ENCODE measurements around the gene IL22RA2.
A peak's percentile ranks its signal among the peaks of the same experiment; 100 is the strongest.
"Not testable (repeated sequence)": the region's sequence is repeated elsewhere in the genome, so short reads cannot be mapped to it uniquely, and the experiment has no call there.

Gene IL22RA2

DNA sequence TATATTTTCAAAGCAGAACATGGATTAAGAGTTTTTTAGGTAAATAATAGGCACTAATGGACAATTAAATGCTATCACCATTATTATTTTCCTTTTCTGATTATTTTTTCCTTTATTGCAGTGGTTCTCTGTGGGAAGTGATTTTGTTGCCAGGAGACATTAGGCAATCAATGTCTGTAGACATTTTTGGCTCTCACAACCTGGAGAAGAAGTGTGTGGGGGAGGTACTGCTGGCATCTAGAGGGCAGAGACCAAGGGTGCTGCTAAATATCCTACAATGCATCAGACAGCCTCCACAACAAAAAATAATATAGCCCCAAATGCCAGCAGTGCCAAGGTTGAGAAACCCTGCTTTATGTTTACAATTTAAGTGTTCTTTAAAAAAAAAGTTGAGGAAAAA is 37.5 kb upstream of the IL22RA2 start:
- H3K4me3 ChIP-seq (ENCODE audit: low read depth, low read length), result no peak overlapping the region
- no peak for TF ChIP-seq CTCF (IDR thresholded peaks at IDR 0.05; ENCODE audit: borderline replicate concordance, insufficient read depth, low read depth, low read length)

DNA sequence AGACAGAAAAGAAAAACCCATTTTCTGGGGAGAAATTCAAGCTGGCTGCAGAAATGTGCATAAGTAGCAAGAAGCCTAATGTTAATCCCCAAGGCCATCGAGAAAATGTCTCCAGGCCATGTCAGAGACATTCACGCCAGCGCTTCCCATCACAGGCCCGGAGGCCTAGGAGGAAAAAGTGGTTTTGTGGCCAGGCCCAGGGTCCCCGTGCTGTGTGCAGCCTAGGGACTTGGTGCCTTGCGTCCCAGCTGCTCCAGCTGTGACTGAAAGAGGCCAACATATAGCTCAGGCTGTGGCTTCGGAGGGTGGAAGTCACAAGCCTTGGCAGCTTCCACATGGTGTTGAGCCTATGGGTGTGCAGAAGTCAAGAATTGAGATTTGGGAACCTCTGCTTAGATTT is 34.8 kb upstream of the IL22RA2 start:
- no peak overlapping the region for H3K4me3 ChIP-seq (ENCODE audit: low read depth, low read length)

GRCh38 chr6:137207457-137207856 is 34.0 kb upstream of the IL22RA2 start:
- H3K4me3 ChIP-seq (ENCODE audit: low read depth, low read length), result not testable (repeated sequence)

More for the DNA sequence above, 34.8 kb upstream of the IL22RA2 start:
- no peak for TF ChIP-seq CTCF (IDR thresholded peaks at IDR 0.05; ENCODE audit: borderline replicate concordance, insufficient read depth, low read depth, low read length)

DNA sequence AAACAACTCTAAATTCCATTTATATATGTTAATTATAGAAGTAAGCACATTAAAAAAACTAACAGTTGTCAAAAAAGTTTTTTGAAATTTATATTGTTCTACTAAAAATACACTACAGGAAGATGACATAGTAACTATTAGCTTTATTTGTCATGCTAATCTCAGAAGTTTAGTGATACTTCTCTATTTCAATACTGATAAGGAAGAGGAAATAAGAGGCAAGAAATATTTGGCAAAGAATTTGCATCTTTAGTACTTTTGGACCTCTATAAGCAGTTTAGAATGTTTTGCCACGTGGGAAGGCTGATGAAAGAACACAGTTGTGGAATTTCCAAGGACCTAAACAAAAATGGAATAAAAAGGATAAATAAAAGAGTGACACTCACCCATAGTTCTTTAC is 33.1 kb upstream of the IL22RA2 start:
- H3K4me3 ChIP-seq (ENCODE audit: low read depth, low read length), result no peak overlapping the region

GRCh38 chr6:137203256-137203655 is 29.8 kb upstream of the IL22RA2 start:
- H3K4me3 ChIP-seq (ENCODE audit: low read depth, low read length), result no peak overlapping the region
- TF ChIP-seq CTCF (IDR thresholded peaks at IDR 0.05; ENCODE audit: borderline replicate concordance, insufficient read depth, low read depth, low read length), result no peak

More for the DNA sequence above, 33.1 kb upstream of the IL22RA2 start:
- no peak for TF ChIP-seq CTCF (IDR thresholded peaks at IDR 0.05; ENCODE audit: borderline replicate concordance, insufficient read depth, low read depth, low read length)

GRCh38 chr6:137202078-137202477 is 28.6 kb upstream of the IL22RA2 start:
- no peak overlapping the region for H3K4me3 ChIP-seq (ENCODE audit: low read depth, low read length)
- 0 out of 2 replicates have a peak, but pooled peaks have one; percentile 16 for TF ChIP-seq CTCF (IDR thresholded peaks at IDR 0.05; ENCODE audit: borderline replicate concordance, insufficient read depth, low read depth, low read length)

DNA sequence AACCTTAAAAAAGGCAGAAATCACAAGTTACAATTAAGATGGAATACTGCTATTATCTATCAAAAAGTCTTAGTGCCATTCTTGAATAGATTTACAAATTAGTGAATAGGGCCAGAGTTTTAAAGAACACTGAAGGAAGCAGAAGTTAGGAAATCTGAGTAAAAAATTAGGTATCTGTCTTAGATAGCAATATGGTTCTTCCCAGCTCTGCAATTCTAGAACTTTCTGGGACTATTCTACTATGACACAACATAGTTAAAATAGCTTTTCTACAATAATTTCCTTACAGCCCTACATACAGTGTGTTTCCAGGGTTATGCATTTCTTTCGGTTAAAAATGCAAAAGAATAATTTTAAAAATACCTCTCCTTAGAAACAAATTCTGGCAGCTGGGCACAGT is 27.6 kb upstream of the IL22RA2 start:
- TF ChIP-seq CTCF (IDR thresholded peaks at IDR 0.05; ENCODE audit: borderline replicate concordance, insufficient read depth, low read depth, low read length), result no peak
- H3K4me3 ChIP-seq (ENCODE audit: low read depth, low read length), result no peak overlapping the region

- no peak for TF ChIP-seq CTCF (IDR thresholded peaks at IDR 0.05; ENCODE audit: borderline replicate concordance, insufficient read depth, low read depth, low read length)
- H3K4me3 ChIP-seq (ENCODE audit: low read depth, low read length), result no peak overlapping the region
These were observed 26.8 kb upstream of the IL22RA2 start for GRCh38 chr6:137200288-137200687.

All from GM12875 (cell line).